Measurements from ENCODE around the gene KBTBD13. TPM values are rescaled to one million over a fixed set of nuclear protein-coding genes. Genes with fewer than 3 reads are reported as not detected.
A peak's percentile ranks its signal among the peaks of the same experiment; 100 is the strongest.

The KBTBD13 gene
- total RNA-seq, 1 donor from 2014 or later = not detected

DNA sequence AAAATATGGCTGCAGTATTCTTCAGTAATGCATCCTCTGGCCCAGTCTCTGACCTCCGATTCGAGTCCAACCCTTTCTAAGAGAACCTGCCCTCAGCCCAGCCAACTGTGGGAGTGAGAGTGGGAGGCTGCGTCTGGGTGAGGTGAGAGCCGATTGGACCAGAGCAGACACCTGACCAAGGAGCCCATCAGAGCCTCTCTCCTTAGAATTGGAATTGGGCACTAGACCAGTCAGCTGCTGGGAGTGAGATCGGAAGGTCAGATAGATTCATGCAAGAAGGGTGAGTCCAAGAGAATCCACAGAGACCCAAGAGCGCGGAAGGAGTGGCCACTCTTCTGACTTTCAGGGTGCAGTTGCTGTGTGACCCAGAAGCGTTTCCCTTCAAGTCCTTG is 19.0 kb upstream of the KBTBD13 start:
- H3K9me3 ChIP-seq = no peaks in the 10 kb centered on the region
- ATAC-seq (no peak), DNase-seq (no peak)
- H3K27ac ChIP-seq = no peak overlapping the region
- no peak overlapping the region for H3K4me3 ChIP-seq
- H3K36me3 ChIP-seq = peaks cover 32% of the 10 kb centered on the region
- intact Hi-C loops (cut with DNase I) = no loop called here
- TF ChIP-seq CTCF (IDR thresholded peaks at IDR 0.05) = no peak
- peaks cover 31% of the 10 kb centered on the region for H3K4me1 ChIP-seq
- H3K27me3 ChIP-seq (ENCODE audit: low read depth) = no peaks in the 10 kb centered on the region

- Histone ChIP-seq H3K4me3 (no peak overlapping the region), H3K27me3 (ENCODE audit: low read depth) (no peaks in the 10 kb centered on the region), H3K27ac (no peak overlapping the region), H3K4me1 (peaks cover 36% of the 10 kb centered on the region), H3K36me3 (peaks cover 25% of the 10 kb centered on the region), H3K9me3 (no peaks in the 10 kb centered on the region)
- intact Hi-C loops (cut with DNase I) = no loop called here
- no peak for DNase-seq
- no peak for ATAC-seq
- TF ChIP-seq CTCF (IDR thresholded peaks at IDR 0.05) = no peak
These were observed 17.9 kb upstream of the KBTBD13 start for GRCh38 chr15:65058394-65059368.

DNA sequence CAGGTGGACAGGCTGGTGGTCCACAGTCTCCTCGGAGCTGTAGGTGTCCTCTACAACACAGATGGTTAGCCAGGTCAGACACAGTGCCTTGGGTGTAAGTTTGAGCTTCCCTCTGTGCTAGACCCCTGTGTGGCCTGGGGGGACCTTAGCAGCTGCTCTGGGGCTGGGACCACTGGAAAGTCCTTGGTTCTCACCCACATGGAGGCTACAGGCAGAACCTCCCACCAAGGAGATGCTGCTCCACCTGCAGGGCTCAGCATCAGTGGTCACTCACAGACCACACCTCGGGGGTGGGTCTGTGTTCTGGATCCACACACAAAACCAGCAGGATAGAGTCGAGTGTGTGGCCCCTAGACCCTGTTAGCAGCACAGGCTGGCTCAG is 17.2 kb upstream of the KBTBD13 start:
- Histone ChIP-seq H3K9me3 (no peaks in the 10 kb centered on the region), H3K4me3 (no peak overlapping the region), H3K36me3 (peaks cover 18% of the 10 kb centered on the region), H3K4me1 (peaks cover 33% of the 10 kb centered on the region), H3K27ac (peak overlapping the region; percentile 20), H3K27me3 (ENCODE audit: low read depth) (no peaks in the 10 kb centered on the region)
- intact Hi-C loops (cut with DNase I) = no loop called here
- no peak for ATAC-seq
- DNase-seq = no peak
- TF ChIP-seq CTCF (IDR thresholded peaks at IDR 0.05) = no peak

GRCh38 chr15:65059931-65060596 is 16.5 kb upstream of the KBTBD13 start:
- DNase-seq (no peak), ATAC-seq (no peak)
- Histone ChIP-seq H3K4me1 (peaks cover 26% of the 10 kb centered on the region), H3K27me3 (ENCODE audit: low read depth) (no peaks in the 10 kb centered on the region), H3K27ac (no peak overlapping the region), H3K9me3 (no peaks in the 10 kb centered on the region), H3K36me3 (peaks cover 11% of the 10 kb centered on the region), H3K4me3 (no peak overlapping the region)
- intact Hi-C loops (cut with DNase I) = no loop called here
- no peak for TF ChIP-seq CTCF (IDR thresholded peaks at IDR 0.05)

GRCh38 chr15:65060641-65061397 is 15.7 kb upstream of the KBTBD13 start:
- Histone ChIP-seq H3K9me3 (no peaks in the 10 kb centered on the region), H3K4me3 (no peak overlapping the region), H3K27ac (peak overlapping the region; percentile 43), H3K27me3 (ENCODE audit: low read depth) (no peaks in the 10 kb centered on the region), H3K4me1 (peaks cover 19% of the 10 kb centered on the region), H3K36me3 (peaks cover 10% of the 10 kb centered on the region)
- no peak for ATAC-seq
- TF ChIP-seq CTCF (IDR thresholded peaks at IDR 0.05) = no peak
- intact Hi-C loops (cut with DNase I) = no loop called here
- no peak for DNase-seq
